ENCODE results near the gene RRP15.
"Not testable (repeated sequence)": the region's sequence is repeated elsewhere in the genome, so short reads cannot be mapped to it uniquely, and the experiment has no call there.

RRP15 gene

DNA sequence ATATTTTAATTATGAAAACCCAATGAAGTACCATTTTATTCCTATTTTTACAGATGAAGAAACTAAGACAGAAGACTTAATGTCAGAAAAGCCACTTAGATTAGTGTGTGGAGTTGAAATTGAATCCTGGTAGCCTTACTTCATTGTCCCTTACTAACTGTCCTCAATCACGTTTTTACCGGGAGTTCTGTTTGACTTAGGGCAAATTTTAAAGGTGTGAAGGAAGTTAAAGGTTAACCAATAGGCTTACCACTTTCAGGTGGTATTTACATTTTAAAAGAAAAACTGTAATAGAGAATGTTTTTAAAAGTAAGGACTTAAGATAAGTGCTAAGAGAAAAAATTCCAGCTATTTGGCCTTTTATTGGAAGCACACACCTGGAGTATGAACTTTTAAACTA lies 12.4 kb downstream of the RRP15 start:
- DNase-seq: no peak

- DNase-seq: no peak
These were observed 12.8 kb downstream of the RRP15 start for GRCh38 chr1:218297867-218298266.

- no peak for DNase-seq
These were observed 13.3 kb downstream of the RRP15 start for GRCh38 chr1:218298398-218298797.

DNA sequence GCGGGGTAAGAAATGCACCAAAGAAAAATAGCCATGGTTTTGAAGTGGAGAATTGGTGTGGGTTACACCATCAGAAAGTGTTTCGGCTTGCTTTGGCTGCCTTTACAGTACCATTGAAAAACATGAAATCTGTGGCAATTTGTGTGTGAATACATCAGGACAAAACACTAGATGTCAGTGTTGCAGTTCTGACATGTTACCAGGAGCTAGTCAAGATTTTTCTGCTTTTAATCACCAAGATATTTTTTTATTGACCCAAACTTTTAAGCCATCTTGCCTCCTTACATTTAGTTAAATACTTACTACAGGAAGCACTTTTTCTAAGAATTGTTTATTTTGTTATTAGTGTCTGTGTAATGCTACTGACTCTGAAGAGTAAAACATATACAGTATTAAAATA lies 14.3 kb downstream of the RRP15 start:
- peak; percentile 18 for DNase-seq

- DNase-seq: no peak
These were observed 16.1 kb downstream of the RRP15 start for GRCh38 chr1:218301217-218301616.

- DNase-seq: no peak
These were observed 17.1 kb downstream of the RRP15 start for GRCh38 chr1:218302155-218302554.

DNA sequence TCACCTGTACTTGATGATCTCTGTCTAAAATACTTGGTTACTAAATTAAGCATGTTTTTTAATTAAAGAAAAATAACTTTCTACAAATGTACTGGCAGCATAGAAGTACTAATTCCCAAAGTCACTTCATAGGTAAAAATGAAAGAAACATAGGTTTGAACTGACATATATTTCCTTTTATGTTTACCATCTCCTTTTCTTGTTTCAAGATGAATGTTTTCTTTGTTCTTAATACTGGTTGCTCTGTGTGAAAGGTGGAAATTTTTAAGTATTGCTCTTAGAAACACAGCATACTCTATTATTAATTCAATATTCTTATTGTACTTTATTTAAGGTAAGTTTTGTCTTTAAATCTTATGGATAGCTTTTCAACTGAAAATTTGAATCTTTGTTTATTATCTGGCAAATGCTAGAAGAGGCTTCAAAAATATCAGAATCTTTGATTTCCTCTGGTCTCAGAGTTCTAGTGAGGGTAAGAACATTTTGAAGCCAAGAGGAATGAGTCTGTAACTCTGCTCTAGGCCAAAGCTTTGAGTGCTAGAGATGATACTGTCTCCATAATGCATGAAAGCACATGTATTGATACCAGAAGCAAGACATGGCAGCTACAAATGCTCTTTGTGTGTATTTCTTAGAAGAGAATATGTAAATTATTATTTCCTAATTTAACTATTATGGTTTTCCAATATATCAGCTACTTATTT lies 18.2 kb downstream of the RRP15 start:
- DNase-seq: no peak

DNA sequence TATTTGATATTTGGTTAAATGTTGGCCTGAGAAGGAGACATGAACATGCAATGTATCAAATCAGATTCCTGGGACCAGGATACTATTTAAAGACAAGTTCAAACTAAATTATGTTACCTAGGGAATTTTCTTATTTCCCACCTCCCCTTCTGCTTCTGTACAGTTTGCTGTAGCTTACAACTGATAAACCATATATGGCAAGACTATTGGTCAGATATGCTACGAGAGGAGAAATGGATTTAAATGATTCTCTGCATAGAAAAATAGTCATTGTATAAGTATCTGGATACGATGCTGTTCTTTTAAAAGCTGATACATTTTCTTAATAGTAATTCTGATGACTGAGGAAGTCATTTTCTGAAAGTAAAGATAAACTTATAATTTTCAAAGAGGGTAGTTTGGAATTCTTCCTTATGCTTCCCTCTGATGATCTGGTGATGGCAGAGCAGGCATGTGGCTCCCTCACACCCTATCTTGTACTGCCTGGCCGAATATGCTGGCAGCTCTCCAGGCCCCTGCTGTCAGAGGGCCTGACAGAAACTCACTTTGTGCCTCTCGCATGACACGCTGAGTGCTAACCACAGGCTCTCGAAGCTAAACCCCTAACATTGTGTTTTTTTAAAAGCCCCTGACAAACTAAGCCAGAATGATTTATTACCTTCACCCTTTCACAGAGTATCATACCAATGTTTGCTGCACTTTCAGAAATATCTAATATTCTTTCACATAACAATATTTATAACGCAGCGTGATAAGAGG lies 19.4 kb downstream of the RRP15 start:
- DNase-seq: no peak

DNA sequence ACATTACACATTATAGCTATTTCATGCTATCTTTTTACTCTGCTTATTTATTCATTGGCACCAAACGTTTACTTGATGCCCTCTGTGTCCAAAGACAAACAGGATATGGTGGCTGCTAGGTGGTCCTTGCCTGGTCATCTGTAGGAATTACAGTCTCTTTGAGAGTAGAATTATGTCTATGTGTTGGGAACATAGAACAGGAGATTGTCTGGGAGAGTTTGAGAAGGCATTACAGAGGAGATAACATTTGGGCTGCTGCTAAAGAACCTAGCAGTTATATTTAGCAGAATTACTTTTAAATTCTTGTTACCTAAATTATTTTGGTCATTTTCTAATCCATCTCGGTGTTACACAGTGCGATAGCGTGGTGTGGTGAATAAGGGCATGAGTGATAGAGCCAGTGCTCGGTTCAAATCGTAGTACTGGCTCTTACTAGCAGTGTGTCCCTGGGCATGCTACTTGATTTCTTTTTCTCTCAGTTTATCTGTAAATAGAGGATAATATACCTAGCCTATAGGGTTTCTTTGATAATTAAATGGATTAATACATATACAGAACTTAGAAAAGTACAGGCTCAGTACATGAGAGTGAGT lies 20.5 kb downstream of the RRP15 start:
- no peak for DNase-seq

DNA sequence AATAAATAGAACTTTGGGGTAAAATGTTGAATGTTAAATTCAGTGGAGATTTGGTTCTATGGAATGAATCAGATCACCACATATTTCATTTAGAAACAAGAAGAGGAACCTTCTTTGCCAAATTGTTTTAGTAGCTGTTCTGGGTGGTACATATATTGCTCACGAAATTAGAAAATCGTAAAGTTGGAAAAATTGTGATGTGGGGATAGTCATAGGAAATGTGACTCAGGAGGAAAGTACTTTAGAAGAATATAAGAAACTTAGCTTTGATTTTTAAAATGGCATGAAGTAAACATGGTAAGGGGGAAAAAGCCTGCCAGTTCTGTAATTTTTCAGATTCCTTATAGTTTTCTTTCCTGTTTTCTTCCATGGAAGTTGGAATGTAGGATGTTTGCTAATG lies 27.4 kb downstream of the RRP15 start:
- DNase-seq: no peak

DNA sequence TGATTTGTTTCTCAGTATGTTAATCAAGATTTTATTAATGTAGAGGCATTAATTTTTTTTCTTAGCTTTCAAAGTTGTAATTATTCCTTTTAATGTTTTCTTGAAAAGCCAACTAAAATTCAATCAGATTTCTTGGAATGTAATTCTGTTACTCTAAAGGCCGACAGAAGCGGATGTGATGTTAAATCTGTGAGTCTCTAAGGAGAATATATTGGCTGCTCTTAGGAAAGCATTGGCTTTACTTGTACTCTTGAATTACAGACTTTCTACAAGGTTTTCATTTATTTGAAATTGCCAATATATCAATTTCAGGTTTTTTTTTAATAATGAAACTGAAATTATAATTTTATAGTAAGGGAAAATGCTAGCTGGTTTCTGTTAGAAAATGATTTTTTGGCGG lies 29.2 kb downstream of the RRP15 start:
- DNase-seq: no peak

DNA sequence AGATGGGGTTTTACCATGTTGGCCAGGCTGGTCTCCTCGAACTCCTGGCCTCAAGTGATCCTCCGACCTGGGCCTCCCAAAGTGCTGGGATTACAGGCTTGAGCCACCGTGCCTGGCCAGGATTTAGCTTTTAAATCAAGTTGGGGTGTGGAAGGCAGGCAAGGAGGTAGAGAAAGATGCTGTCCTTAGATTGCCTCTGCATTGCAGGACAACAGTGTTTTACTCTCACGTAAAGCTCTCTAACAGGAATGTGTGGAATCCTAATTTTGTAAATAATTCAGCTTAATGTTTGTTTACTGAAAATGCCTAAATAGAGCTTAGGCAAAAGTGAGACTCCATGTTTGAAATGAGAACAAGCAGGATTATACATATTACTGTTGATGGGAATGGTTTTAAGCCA lies 30.5 kb downstream of the RRP15 start:
- no peak for DNase-seq

- DNase-seq: no peak
These were observed 32.0 kb downstream of the RRP15 start for GRCh38 chr1:218317061-218317460.

DNA sequence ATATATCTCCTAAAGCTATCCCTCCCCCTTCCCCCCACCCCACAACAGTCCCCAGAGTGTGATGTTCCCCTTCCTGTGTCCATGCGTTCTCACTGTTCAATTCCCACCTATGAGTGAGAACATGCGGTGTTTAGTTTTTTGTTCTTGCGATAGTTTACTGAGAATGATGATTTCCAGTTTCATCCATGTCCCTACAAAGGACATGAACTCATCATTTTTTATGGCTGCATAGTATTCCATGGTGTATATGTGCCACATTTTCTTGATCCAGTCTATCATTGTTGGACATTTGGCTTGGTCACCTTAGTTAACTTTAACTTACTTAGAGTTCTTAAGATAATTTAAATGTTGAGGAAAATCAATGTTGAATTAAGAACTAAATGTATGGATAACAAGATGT lies 35.1 kb downstream of the RRP15 start:
- DNase-seq: not testable (repeated sequence)

GRCh38 chr1:218322762-218323161 lies 37.7 kb downstream of the RRP15 start:
- no peak for DNase-seq

DNA sequence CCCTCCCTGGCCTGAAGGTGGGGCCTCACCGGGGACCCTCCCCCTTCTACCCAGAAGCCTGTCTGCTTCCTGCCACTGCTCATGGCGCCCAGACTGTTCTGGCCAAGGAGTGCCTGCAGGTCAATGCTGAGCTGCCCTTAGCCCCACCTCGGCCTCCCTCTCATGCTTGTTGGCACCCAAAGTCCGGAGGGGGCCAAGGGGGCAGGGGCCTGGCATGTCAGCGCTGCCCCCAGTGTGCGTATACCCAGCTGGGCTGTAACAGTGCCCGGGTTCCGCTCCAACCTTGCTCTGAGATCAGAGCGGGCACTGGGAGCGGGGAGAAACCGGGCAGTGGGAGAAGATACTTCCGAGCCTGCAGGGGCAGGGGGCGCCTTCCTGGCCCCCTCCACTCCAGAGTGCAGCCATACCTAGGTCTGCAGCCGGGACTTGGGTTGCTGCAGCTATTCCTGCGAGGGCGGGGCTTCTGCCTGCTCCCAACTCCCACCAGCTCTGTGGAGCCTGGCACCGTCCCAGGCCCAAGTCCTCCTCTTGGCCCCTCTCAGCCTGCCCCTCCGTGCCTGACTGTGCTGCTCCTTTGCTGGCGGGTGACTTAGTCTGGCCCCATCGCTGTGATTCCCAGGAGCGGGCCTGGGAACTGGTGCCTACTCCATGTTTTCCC lies 38.6 kb downstream of the RRP15 start:
- DNase-seq: no peak

DNA sequence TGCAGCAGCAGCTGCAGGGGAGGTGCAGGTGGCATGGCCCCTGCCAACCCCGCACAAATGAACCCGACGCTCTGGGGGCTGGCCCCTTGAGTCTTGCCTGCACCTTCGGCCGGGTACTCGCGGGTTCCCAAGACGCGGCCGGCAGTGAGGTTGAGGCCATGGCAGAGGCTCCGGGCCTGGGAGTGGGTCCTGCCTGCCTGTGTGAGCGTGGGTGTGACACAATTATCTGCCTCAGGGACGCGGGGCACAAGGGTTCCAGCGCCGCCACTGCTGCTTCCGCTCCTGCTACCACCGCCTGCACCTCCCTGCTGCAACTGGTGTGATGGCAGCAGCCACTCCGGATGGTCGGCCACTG lies 39.1 kb downstream of the RRP15 start:
- no peak for DNase-seq

DNA sequence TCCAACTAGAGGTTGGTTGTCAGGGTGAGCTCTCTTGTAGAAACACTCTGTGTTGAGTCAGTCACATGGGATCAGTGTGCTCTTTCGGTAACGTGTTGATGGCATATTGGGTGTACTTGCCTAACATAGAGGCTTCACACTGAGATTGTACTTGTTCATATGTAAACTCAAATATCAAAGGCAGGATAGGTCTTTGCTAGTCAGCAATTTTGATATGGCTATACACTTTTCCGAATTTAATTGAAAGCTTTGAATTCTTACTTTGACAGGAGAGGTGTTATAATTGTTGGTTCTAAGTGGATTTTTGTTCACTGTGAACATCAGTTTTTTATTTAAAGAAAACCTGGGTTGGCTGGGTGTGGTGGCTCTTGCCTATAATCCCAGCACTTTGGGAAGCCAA lies 43.7 kb downstream of the RRP15 start:
- DNase-seq: no peak

DNA sequence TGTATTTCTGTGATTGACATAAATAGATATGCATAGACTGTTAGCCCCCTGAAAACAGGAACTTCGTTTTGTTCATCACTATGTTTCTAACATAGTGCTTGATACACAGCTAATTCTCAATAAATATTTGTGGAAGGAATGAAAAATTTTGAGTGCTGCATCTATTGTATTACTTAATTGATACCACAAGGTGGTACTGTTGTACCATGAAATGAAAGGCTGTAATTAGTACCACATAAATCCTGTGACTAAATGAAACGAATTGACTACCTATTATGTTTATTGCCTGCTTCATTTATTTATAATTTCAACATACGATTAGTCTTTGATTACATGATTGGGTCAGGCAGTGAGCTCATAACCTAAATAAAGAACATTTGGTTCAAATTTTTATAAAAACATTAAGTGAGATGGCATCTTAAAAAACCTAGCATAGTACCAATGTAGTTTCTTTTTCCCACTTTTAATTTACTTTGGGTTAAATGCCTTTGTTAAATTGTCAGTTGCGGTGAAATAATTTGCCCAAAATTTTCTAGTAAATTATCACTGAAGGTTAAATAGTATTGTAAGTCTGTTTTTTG lies 45.0 kb downstream of the RRP15 start:
- peak; percentile 34 for DNase-seq

DNA sequence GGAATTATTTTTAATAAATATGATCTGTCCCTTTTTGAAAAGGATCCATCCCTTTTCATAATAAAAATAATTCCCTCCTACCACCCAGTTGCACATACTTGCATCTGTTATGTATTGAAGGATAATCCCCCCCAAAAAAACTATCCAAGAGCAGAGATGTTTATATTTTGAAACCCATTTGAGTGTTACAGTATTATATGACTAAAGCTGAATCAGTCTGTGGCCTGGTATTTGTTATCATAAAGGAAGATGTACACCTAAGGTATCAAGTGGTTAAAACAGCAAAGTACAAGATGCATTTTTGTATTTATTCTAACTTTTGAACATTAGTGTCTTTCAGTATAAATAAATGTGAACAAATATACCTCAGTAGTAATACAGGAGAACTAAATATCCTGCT lies 47.3 kb downstream of the RRP15 start:
- DNase-seq: no peak

- no peak for DNase-seq
These were observed 51.2 kb downstream of the RRP15 start for GRCh38 chr1:218336328-218336727.

DNA sequence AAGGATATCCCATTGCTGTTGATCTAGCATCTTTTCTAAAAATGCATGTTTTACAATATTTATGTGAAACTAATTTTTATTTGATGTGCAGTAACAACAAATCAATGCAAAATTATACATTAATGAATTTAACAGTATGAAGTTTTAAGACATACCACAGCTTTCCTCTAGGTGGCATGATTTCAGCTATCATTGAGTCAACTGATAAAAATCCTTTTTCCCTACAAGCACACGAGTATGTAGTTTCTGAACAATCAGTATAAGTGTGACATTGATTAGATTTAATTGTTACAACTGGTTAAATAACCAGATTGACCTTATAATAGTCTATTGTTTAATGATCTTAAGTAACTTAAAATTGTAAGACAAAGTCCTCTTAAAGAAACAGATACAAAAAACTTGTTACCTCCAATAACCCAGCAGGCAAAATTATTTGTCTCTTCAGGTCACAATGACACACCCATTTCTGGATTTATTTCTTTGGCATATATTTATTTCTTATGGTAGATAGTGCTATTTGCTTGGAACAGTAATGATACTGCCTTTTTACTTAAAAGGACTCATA lies 54.3 kb downstream of the RRP15 start:
- DNase-seq: peak; percentile 40

DNA sequence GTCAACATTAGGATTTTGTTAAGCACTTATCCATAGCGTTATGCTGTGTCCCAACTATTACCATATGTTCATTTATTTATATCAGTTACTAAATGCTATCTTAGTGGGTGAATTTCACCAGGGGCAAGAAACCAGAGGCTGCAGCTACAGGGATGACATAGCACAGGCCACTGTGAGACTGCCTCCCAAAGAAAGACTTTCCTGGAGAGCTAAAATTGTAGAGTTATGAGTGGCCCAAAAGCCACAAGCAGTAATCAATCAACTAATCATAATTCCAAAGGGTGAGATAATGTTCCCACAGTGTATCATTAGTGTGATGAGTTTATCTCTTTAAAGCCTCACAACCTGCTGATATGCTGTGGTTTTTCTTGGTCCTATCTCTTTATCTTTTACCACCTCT lies 56.2 kb downstream of the RRP15 start:
- no peak for DNase-seq

Measured in RPMI8226 (cell line).